Measurements from ENCODE around the gene GLIPR1L2.
A peak's percentile ranks its signal among the peaks of the same experiment; 100 is the strongest.

GLIPR1L2 gene

GRCh38 chr12:75378354-75378753 is 12.5 kb upstream of the GLIPR1L2 start:
- no peaks in the 10 kb centered on the region for H3K27me3 ChIP-seq (replicated peaks; ENCODE audit: control insufficient read depth, insufficient read depth, low read length)
- no peak for TF ChIP-seq CTCF (IDR thresholded peaks at IDR 0.05; ENCODE audit: insufficient read depth, low read length, poor library complexity, severe bottlenecking)
- DNase-seq (ENCODE audit: extremely low read depth, insufficient read length): no peak
- no peaks in the 10 kb centered on the region for H3K36me3 ChIP-seq (ENCODE audit: control insufficient read depth, insufficient read depth, low read length)
- no peak overlapping the region for H3K4me3 ChIP-seq (replicated peaks; ENCODE audit: low read depth, low read length)

- DNase-seq (ENCODE audit: extremely low read depth, insufficient read length): no peak
- no peak for TF ChIP-seq CTCF (IDR thresholded peaks at IDR 0.05; ENCODE audit: insufficient read depth, low read length, poor library complexity, severe bottlenecking)
- Histone ChIP-seq H3K27me3 (replicated peaks; ENCODE audit: control insufficient read depth, insufficient read depth, low read length) (no peaks in the 10 kb centered on the region), H3K36me3 (ENCODE audit: control insufficient read depth, insufficient read depth, low read length) (no peaks in the 10 kb centered on the region), H3K4me3 (replicated peaks; ENCODE audit: low read depth, low read length) (no peak overlapping the region)
These were observed 1.8 kb upstream of the GLIPR1L2 start for GRCh38 chr12:75389061-75389460.

DNA sequence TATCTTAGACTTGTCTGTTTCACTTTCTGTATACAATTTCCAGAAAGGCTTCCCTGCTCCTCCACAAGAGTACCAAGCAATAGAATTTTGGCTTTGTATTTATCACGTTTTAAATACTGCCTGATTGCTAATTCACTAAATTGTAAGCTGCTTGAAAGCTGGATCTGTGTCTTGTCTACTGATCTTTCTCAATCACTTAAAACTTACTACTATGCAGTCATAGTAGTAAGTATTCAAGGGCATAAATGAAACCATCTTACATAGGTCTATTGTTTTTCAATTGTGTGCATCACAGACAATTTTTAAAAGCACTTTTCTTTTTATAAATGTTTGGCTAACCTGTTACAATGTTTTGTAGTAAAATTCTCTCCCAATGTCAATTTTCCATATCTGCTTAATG is 1.2 kb upstream of the GLIPR1L2 start:
- Histone ChIP-seq H3K4me3 (replicated peaks; ENCODE audit: low read depth, low read length) (no peak overlapping the region; the same call in 1 of the 2 replicates), H3K27me3 (replicated peaks; ENCODE audit: control insufficient read depth, insufficient read depth, low read length) (no peaks in the 10 kb centered on the region), H3K36me3 (ENCODE audit: control insufficient read depth, insufficient read depth, low read length) (no peaks in the 10 kb centered on the region)
- no peak for TF ChIP-seq CTCF (IDR thresholded peaks at IDR 0.05; ENCODE audit: insufficient read depth, low read length, poor library complexity, severe bottlenecking)
- DNase-seq (ENCODE audit: extremely low read depth, insufficient read length): no peak

DNA sequence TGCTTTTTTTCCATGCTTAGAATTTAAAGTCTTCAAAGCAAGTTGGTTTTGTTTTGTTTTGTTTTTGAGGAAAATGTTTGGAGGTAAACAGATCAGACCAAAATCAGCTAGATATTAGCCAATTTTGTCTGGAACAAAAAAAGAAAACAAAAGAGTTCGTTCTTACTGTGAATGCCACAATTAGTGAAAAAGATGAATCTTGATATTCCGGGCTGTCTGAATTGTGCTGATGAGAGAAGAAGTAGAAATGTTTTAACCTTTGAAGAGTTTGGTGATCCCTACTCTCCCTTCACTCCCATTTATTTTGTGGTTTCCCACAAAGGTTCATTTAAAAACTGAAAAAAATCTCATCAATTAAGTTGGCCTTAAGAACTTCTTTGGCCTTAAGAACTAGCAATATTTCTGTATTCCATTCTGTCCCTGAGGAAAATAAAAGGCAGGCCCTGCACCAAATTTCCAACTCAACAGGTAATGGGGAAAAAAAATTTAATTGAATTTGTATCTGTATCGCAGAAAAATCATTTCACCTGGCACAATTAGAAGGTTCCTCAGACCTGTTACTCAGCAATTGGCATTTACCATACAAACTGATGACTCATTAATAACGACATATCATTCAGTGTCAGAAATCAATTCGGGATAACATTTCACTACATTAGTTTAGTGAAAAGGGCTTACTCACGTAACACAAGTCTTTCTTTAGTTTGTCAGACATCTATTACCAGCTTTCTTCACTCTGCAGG is 562 bp upstream of the GLIPR1L2 start:
- H3K36me3 ChIP-seq (ENCODE audit: control insufficient read depth, insufficient read depth, low read length): no peaks in the 10 kb centered on the region
- peak overlapping the region; percentile 75 for H3K4me3 ChIP-seq (replicated peaks; ENCODE audit: low read depth, low read length)
- no peaks in the 10 kb centered on the region for H3K27me3 ChIP-seq (replicated peaks; ENCODE audit: control insufficient read depth, insufficient read depth, low read length)
- no peak for TF ChIP-seq CTCF (IDR thresholded peaks at IDR 0.05; ENCODE audit: insufficient read depth, low read length, poor library complexity, severe bottlenecking)
- no peak for DNase-seq (ENCODE audit: extremely low read depth, insufficient read length)

- no peak for TF ChIP-seq CTCF (IDR thresholded peaks at IDR 0.05; ENCODE audit: insufficient read depth, low read length, poor library complexity, severe bottlenecking)
- H3K36me3 ChIP-seq (ENCODE audit: control insufficient read depth, insufficient read depth, low read length): no peaks in the 10 kb centered on the region
These were observed 13.3 kb downstream of the GLIPR1L2 start for GRCh38 chr12:75404231-75404630.

DNA sequence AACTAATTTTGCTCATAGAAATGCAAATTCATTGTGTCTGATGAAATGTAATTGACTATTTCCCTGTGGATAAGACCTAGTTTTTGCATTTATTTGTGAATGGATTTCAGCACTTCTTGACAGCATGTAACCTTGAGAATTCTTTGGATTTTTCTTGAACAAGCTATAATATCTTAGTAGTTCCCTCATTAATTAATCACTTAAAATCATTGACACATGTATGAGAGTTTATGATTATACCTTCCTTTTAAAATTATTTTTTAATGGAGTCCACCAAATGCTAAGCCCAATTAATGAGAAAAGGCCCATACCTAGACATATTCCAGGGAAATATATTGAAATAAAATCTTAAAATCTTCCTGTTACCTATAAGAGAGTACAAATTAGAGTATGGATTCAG is 16.8 kb downstream of the GLIPR1L2 start:
- H3K27me3 ChIP-seq (replicated peaks; ENCODE audit: control insufficient read depth, insufficient read depth, low read length): no peaks in the 10 kb centered on the region
- no peak overlapping the region for H3K4me3 ChIP-seq (replicated peaks; ENCODE audit: low read depth, low read length)
- no peak for TF ChIP-seq CTCF (IDR thresholded peaks at IDR 0.05; ENCODE audit: insufficient read depth, low read length, poor library complexity, severe bottlenecking)
- H3K36me3 ChIP-seq (ENCODE audit: control insufficient read depth, insufficient read depth, low read length): no peaks in the 10 kb centered on the region
- no peak for DNase-seq (ENCODE audit: extremely low read depth, insufficient read length)

More at GRCh38 chr12:75404231-75404630, 13.3 kb downstream of the GLIPR1L2 start:
- no peaks in the 10 kb centered on the region for H3K27me3 ChIP-seq (replicated peaks; ENCODE audit: control insufficient read depth, insufficient read depth, low read length)
- no peak for DNase-seq (ENCODE audit: extremely low read depth, insufficient read length)
- no peak overlapping the region for H3K4me3 ChIP-seq (replicated peaks; ENCODE audit: low read depth, low read length)
